K562 (cell line): Measurements from ENCODE around the gene SCMH1. TPM values are rescaled to one million over a fixed set of nuclear protein-coding genes. Genes with fewer than 3 reads are reported as not detected.

ENCODE experiments used
- GABPB2 ChIP-seq: fragments of 250-450 bp; sonication (Bioruptor Pico); conservative IDR thresholded peaks from 2 replicates; pipeline ENCODE4 v1.5.1; 2021; ENCODE audit warnings: mild to moderate bottlenecking
- KLF13 ChIP-seq: fragments of 450-650 bp; IDR thresholded peaks from 2 replicates; pipeline ENCODE4 v1.6.1; 2016; ENCODE audit warnings: missing genetic modification characterization, low read depth, mild to moderate bottlenecking, missing compliant biosample characterization, moderate library complexity, borderline replicate concordance
- MEF2D ChIP-seq: conservative IDR thresholded peaks from 2 replicates; pipeline ENCODE4 v1.6.1; 2016; ENCODE audit warnings: low read depth, missing genetic modification characterization, missing compliant biosample characterization
- TCF3 ChIP-seq: sonication (generic); formaldehyde crosslinking; IDR thresholded peaks from 2 replicates; pipeline ENCODE4 v1.4.0; 2020; ENCODE audit warnings: mild to moderate bottlenecking, missing genetic modification reagents
- TRIM25 ChIP-seq: fragments of 450-650 bp; IDR thresholded peaks from 2 replicates; pipeline ENCODE4 v1.7.0; 2016; ENCODE audit warnings: borderline replicate concordance
- ZBTB34 ChIP-seq: fragments of 250-450 bp; sonication (Bioruptor Pico); IDR thresholded peaks from 2 replicates; pipeline ENCODE4 v1.8.0; 2021; ENCODE audit warnings: mild to moderate bottlenecking, moderate library complexity
- ZNF449 ChIP-seq: fragments of 250-450 bp; sonication (Bioruptor Pico); IDR thresholded peaks from 2 replicates; pipeline ENCODE4 v1.8.0; 2022; ENCODE audit warnings: moderate library complexity, mild to moderate bottlenecking, inconsistent platforms
- ZNF830 ChIP-seq: fragments of 250-450 bp; sonication (Bioruptor Pico); IDR thresholded peaks from 2 replicates; pipeline ENCODE4 v1.5.0; 2021; ENCODE audit warnings: mild to moderate bottlenecking
- polyA plus RNA-seq, 8 experiments: library from polyadenylated mRNA; depleted of rRNA in 4 of 8; stranded (reverse) in 5 of 8; unstranded in 3 of 8; fragments of >200 nt; fragmentation: Nextera tagmentation in 2 of 8; fragmentation: Illumina TruSeq in 1 of 8; extraction: Ambion mirVana in 2 of 8; extraction: Trizol in 1 of 8; gene quantifications; 2 replicates each; pipeline versions ENCODE4 v1.2.1 to v1.2.3, GENCODE V29; 2011 to 2014; ENCODE audit warnings: inconsistent platforms in 1 of 8, missing spikeins in 1 of 8
- total RNA-seq, 7 experiments: library from RNA; depleted of rRNA in 6 of 7; stranded (reverse); fragments of >200 nt in 6 of 7; fragmentation: Illumina TruSeq in 2 of 7; extraction: Trizol in 2 of 7; gene quantifications; 2 replicates each; pipeline versions ENCODE4 v1.2.1 to v1.2.3, GENCODE V29; 2011 to 2021; ENCODE audit warnings: low replicate concordance in 1 of 7
- TF ChIP-seq, protein P1 (sequence below): fragments of 450-650 bp; formaldehyde crosslinking; IDR thresholded peaks from 2 replicates; pipeline ENCODE4 v1.4.0; 2020; ENCODE audit warnings: mild to moderate bottlenecking, moderate library complexity

SCMH1 gene
- total and polyA plus RNA-seq, 9 of the 15 experiments (the other 6 are each of a cell fraction or from before 2014, with no cell fraction given): 8.5 to 37.0 (median 26.8) TPM

DNA sequence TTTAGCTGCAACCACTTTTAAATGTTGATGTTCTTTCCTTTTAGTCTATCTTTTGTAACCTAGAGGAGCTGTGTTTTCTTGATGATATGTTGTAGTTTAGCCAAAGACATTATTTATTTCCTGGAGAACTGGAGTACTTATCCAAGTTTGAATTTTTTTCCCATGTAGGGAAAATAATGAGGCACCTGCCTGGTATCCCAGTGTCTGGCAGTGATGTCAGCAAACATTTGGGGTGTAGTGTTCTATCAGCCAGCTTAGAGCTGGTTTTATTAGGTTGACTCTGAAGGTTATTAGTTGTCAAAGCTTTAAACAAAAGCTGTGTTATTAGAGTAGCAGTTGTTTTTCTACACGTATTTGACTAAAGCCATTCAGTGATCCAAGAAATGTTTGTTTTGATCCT, 259.4 kb downstream of the SCMH1 start (continued):
- TF ChIP-seq ZNF449 (CRISPR knock-in tag): no peak
- no peak for TF ChIP-seq TRIM25
- TF ChIP-seq GABPB2: no peak
- TF ChIP-seq MEF2D (tag): no peak
- TF ChIP-seq ZBTB34 (CRISPR knock-in tag): no peak
- TF ChIP-seq TCF3 (CRISPR knock-in tag): no peak
- TF ChIP-seq KLF13 (tag): no peak
- TF ChIP-seq, protein P1, sequence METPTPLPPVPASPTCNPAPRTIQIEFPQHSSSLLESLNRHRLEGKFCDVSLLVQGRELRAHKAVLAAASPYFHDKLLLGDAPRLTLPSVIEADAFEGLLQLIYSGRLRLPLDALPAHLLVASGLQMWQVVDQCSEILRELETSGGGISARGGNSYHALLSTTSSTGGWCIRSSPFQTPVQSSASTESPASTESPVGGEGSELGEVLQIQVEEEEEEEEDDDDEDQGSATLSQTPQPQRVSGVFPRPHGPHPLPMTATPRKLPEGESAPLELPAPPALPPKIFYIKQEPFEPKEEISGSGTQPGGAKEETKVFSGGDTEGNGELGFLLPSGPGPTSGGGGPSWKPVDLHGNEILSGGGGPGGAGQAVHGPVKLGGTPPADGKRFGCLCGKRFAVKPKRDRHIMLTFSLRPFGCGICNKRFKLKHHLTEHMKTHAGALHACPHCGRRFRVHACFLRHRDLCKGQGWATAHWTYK (CRISPR knock-in tag): no peak
- no peak for TF ChIP-seq ZNF830 (CRISPR knock-in tag)
